Neural crest cell (in vitro differentiated cells): ENCODE measurements around the gene ILF2. TPM values are rescaled to one million over a fixed set of nuclear protein-coding genes. Genes with fewer than 3 reads are reported as not detected.
A peak's percentile ranks its signal among the peaks of the same experiment; 100 is the strongest.

Experiments used
- DNase-seq: peaks from one replicate; pipeline ENCODE4 v3.0.0; 2021; ENCODE audit warnings: low read depth, mixed read lengths, low spot score
- H3K27ac Mint-ChIP-seq: one replicate; pipeline ENCODE4 v1.8.0; 2021; ENCODE audit warnings: mild to moderate bottlenecking, mixed read lengths; ENCODE audit not compliant: unreplicated experiment
- H3K27me3 Mint-ChIP-seq: 2 replicates; pipeline ENCODE4 v1.8.0; 2021; ENCODE audit warnings: low read depth, mild to moderate bottlenecking, mixed read lengths
- H3K36me3 Mint-ChIP-seq: 2 replicates; pipeline ENCODE4 v1.8.0; 2021; ENCODE audit warnings: low read depth, mild to moderate bottlenecking, mixed read lengths
- H3K4me1 Mint-ChIP-seq: 2 replicates; pipeline ENCODE4 v1.8.0; 2021; ENCODE audit warnings: mixed read lengths
- H3K4me3 Mint-ChIP-seq: one replicate; pipeline ENCODE4 v1.8.0; 2021; ENCODE audit warnings: mild to moderate bottlenecking, mixed read lengths
- H3K9me3 Mint-ChIP-seq: 2 replicates; pipeline ENCODE4 v1.8.0; 2021; ENCODE audit warnings: mixed read lengths
- total RNA-seq: library from RNA; stranded (reverse); gene quantifications from 2 replicates; pipeline ENCODE4 v1.2.1, GENCODE V29; 2021
- TF ChIP-seq, protein P1 (sequence below): fragments of 200-600 bp; sonication (generic); conservative IDR thresholded peaks from 2 replicates; pipeline ENCODE4 v1.5.0; 2021; ENCODE audit warnings: antibody characterized with exemption, mild to moderate bottlenecking

ILF2 gene
- total RNA-seq, 1 donor from 2014 or later = 404 TPM

DNA sequence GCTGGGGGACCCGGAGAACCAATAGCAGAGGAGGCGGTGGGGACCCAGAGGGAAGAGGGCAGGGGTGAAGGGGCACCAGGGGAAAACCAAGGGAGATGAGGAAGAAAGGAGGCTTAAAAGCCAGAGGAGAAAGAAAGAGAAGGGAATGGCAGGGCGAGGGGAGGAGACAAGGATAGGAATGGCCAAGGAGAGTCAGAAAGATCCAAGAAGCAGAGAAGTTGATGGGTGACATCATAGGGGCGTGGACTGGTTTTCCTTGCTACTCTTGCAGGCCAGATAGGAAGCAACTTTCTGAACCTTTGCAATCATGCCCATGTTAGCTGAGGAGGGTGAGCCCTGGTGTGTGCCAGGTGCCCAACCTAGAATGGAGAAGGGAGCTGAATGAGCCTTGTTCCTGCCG is 13.1 kb upstream of the ILF2 start:
- no peaks in the 10 kb centered on the region for H3K36me3 Mint-ChIP-seq
- H3K4me3 Mint-ChIP-seq = no peak overlapping the region
- DNase-seq = no peak
- H3K9me3 Mint-ChIP-seq = no peaks in the 10 kb centered on the region
- TF ChIP-seq, protein P1, sequence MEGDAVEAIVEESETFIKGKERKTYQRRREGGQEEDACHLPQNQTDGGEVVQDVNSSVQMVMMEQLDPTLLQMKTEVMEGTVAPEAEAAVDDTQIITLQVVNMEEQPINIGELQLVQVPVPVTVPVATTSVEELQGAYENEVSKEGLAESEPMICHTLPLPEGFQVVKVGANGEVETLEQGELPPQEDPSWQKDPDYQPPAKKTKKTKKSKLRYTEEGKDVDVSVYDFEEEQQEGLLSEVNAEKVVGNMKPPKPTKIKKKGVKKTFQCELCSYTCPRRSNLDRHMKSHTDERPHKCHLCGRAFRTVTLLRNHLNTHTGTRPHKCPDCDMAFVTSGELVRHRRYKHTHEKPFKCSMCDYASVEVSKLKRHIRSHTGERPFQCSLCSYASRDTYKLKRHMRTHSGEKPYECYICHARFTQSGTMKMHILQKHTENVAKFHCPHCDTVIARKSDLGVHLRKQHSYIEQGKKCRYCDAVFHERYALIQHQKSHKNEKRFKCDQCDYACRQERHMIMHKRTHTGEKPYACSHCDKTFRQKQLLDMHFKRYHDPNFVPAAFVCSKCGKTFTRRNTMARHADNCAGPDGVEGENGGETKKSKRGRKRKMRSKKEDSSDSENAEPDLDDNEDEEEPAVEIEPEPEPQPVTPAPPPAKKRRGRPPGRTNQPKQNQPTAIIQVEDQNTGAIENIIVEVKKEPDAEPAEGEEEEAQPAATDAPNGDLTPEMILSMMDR = no peak
- H3K27me3 Mint-ChIP-seq = peaks cover 63% of the 10 kb centered on the region
- H3K4me1 Mint-ChIP-seq = peaks cover 9% of the 10 kb centered on the region
- no peak overlapping the region for H3K27ac Mint-ChIP-seq

DNA sequence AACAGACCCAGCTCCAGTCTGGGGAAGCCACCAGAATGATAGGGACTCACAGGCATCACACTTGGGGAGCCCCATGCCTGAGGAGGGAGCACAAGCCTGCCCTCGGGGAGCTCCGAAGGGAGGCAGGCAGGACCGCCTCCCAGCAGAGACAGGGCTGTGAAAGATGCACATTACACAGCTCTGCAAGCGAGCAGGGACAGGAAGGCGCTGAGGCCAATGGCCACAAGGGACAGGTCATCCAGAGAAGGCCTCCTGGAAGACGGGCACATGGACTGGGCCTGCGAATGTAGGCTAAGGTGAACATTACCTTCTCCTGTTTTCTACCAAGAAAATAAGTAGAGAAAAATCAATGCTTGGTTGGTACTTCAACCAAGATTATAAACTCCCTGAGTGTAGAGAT is 11.9 kb upstream of the ILF2 start:
- Mint-ChIP-seq H3K4me1 (peaks cover 20% of the 10 kb centered on the region), H3K4me3 (no peak overlapping the region), H3K27ac (no peak overlapping the region), H3K27me3 (peaks cover 74% of the 10 kb centered on the region), H3K36me3 (no peaks in the 10 kb centered on the region), H3K9me3 (no peaks in the 10 kb centered on the region)
- DNase-seq = no peak
- TF ChIP-seq, protein P1 = no peak

DNA sequence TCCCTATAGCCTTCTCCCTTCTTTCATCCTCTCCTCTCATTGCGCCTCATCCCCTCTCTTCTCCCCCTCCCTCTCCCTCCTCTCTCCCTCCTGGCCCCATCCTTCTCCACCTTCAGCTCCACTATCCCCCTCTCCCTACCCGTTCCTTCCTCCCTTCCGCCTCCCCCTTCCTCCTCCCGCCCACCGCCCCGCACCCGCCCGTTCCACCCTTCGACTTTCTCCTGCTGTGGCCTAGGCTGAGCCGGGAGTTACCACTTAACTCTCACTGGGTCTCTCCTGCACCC is 9.3 kb upstream of the ILF2 start:
- H3K4me3 Mint-ChIP-seq = peak overlapping the region; percentile 31
- no peak for DNase-seq
- H3K4me1 Mint-ChIP-seq = peaks cover 23% of the 10 kb centered on the region
- TF ChIP-seq, protein P1 = no peak
- H3K9me3 Mint-ChIP-seq = no peaks in the 10 kb centered on the region
- no peaks in the 10 kb centered on the region for H3K36me3 Mint-ChIP-seq
- no peak overlapping the region for H3K27ac Mint-ChIP-seq
- peaks cover 76% of the 10 kb centered on the region for H3K27me3 Mint-ChIP-seq

DNA sequence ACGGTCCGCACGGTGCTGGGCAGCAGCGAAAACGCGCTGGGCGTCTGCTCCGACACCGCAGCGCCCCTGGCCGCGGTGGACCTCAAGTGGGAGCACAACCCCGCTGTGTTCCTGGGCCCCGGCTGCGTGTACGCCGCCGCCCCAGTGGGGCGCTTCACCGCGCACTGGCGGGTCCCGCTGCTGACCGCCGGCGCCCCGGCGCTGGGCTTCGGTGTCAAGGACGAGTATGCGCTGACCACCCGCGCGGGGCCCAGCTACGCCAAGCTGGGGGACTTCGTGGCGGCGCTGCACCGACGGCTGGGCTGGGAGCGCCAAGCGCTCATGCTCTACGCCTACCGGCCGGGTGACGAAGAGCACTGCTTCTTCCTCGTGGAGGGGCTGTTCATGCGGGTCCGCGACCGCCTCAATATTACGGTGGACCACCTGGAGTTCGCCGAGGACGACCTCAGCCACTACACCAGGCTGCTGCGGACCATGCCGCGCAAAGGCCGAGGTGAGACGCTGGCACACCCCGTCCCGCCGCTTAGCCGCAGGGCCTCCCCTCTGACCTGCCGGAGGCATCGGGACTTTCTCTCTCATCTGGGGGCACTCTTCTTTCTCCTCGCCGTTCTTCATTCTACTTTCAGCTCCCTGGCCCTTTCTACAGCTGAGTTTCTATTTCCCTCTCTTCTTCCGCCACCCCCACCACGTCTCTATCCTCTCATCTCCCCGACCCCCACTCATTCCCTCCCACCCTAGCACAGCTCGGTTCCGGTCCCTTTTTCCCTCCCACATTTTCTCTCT is 8.7 kb upstream of the ILF2 start:
- peaks cover 74% of the 10 kb centered on the region for H3K27me3 Mint-ChIP-seq
- H3K4me3 Mint-ChIP-seq = peak overlapping the region; percentile 65
- no peak overlapping the region for H3K27ac Mint-ChIP-seq
- no peaks in the 10 kb centered on the region for H3K9me3 Mint-ChIP-seq
- TF ChIP-seq, protein P1 = peak; percentile 51
- peak; percentile 23 for DNase-seq
- H3K4me1 Mint-ChIP-seq = peaks cover 23% of the 10 kb centered on the region
- no peaks in the 10 kb centered on the region for H3K36me3 Mint-ChIP-seq

DNA sequence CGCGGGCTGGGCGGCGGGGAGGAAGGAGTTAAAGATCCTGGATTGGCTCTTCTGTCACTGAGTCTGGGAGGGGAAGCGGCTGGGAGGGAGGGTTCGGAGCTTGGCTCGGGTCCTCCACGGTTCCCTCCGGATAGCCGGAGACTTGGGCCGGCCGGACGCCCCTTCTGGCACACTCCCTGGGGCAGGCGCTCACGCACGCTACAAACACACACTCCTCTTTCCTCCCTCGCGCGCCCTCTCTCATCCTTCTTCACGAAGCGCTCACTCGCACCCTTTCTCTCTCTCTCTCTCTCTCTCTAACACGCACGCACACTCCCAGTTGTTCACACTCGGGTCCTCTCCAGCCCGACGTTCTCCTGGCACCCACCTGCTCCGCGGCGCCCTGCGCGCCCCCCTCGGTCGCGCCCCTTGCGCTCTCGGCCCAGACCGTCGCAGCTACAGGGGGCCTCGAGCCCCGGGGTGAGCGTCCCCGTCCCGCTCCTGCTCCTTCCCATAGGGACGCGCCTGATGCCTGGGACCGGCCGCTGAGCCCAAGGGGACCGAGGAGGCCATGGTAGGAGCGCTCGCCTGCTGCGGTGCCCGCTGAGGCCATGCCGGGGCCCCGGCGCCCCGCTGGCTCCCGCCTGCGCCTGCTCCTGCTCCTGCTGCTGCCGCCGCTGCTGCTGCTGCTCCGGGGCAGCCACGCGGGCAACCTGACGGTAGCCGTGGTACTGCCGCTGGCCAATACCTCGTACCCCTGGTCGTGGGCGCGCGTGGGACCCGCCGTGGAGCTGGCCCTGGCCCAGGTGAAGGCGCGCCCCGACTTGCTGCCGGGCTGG is 7.9 kb upstream of the ILF2 start, which contains the start of gene NPR1:
NPR1 (plus strand) TSS at position 170 of the 818 bp plus-strand sequence; CDS start at position 591, 421 bp downstream.
- H3K9me3 Mint-ChIP-seq = no peaks in the 10 kb centered on the region
- H3K36me3 Mint-ChIP-seq = no peaks in the 10 kb centered on the region
- H3K27ac Mint-ChIP-seq = no peak within 1 kb of the TSS
- H3K4me1 Mint-ChIP-seq = peaks cover 23% of the 10 kb centered on the region
- TF ChIP-seq, protein P1 = no peak
- peaks cover 70% of the 10 kb centered on the region for H3K27me3 Mint-ChIP-seq
- DNase-seq = no peak
- peak within 1 kb of the TSS; percentile 83 for H3K4me3 Mint-ChIP-seq
